ENCODE data around the gene MAP2K5.

DNA sequence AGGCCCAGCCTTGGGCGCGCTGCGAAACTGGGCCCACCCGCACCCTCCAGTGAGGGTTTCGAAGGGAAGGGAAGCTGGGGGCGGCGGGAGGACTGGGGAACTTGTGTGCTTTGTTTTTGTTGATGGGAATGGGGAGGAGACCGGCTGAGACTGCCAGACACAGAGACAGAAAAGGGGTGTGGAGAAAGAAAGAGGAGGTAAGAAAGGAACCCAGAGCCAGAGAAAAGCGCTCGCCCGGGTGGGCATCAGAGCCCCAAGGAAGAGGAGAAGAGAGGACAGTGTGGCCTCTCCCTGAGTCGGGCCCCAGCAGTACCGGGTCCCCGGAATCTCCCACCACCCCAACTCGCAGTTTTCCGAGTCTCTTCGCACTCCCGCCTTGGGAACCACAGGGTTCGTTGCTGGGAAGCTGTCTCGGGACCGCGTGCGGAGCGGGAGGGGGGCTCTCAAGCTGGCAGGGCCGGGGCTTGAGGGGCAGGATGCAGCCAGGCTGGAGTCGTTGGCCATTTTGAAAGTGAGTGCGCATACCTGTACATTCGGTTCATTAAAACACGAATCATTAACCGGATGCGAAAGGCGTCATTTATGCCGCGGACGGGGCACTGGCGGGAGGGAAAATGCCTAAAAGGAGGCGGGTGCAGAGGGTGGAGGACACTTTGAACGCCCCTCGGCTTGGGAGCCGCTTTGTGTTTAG is 285.9 kb downstream of the MAP2K5 start:
- TF ChIP-seq EZH2 (IDR thresholded peaks at IDR 0.05; ENCODE audit: borderline replicate concordance, low read length), result peak; percentile 86
- TF ChIP-seq, protein P1, sequence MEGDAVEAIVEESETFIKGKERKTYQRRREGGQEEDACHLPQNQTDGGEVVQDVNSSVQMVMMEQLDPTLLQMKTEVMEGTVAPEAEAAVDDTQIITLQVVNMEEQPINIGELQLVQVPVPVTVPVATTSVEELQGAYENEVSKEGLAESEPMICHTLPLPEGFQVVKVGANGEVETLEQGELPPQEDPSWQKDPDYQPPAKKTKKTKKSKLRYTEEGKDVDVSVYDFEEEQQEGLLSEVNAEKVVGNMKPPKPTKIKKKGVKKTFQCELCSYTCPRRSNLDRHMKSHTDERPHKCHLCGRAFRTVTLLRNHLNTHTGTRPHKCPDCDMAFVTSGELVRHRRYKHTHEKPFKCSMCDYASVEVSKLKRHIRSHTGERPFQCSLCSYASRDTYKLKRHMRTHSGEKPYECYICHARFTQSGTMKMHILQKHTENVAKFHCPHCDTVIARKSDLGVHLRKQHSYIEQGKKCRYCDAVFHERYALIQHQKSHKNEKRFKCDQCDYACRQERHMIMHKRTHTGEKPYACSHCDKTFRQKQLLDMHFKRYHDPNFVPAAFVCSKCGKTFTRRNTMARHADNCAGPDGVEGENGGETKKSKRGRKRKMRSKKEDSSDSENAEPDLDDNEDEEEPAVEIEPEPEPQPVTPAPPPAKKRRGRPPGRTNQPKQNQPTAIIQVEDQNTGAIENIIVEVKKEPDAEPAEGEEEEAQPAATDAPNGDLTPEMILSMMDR (conservative IDR thresholded peaks at IDR 0.05 in 1 of 2, IDR thresholded peaks at IDR 0.05 in 1 of 2; ENCODE audit: extremely low read depth in 1 of 2, insufficient read depth in 1 of 2, low read depth in 1 of 2, low read length in 2 of 2), result no peak
